ENCODE data around the gene CLASP1.

Gene CLASP1

DNA sequence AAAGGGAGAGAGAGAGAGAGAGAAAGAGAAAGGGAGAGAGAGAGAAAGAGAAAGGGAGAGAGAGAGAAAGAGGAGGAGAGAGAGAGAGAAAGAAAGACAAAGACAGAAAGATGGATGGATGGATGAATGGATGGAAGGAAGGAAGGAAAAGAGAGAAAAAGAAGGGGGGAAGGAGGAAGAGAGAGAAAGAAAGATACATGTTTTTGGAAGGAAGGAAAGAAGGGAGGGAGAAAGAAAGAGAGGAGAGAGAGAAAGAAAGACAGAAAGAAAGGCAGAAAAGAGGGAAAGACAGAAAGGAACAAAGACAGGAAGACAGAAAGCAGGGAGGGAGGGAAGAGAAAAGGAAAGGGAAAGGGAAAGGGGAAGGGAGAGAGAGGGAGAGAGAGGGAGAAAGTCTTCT is 67.0 kb downstream of the CLASP1 start:
- H3K9ac ChIP-seq (ENCODE audit: low read length), result no peak overlapping the region
- H4K20me1 ChIP-seq (ENCODE audit: insufficient read depth, low read length), result no peaks in the 10 kb centered on the region
- no peak for TF ChIP-seq EZH2 (IDR thresholded peaks at IDR 0.05; ENCODE audit: borderline replicate concordance, low read length)
- TF ChIP-seq, protein P1, sequence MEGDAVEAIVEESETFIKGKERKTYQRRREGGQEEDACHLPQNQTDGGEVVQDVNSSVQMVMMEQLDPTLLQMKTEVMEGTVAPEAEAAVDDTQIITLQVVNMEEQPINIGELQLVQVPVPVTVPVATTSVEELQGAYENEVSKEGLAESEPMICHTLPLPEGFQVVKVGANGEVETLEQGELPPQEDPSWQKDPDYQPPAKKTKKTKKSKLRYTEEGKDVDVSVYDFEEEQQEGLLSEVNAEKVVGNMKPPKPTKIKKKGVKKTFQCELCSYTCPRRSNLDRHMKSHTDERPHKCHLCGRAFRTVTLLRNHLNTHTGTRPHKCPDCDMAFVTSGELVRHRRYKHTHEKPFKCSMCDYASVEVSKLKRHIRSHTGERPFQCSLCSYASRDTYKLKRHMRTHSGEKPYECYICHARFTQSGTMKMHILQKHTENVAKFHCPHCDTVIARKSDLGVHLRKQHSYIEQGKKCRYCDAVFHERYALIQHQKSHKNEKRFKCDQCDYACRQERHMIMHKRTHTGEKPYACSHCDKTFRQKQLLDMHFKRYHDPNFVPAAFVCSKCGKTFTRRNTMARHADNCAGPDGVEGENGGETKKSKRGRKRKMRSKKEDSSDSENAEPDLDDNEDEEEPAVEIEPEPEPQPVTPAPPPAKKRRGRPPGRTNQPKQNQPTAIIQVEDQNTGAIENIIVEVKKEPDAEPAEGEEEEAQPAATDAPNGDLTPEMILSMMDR (IDR thresholded peaks at IDR 0.05; ENCODE audit: low read length), result no peak
- no peaks in the 10 kb centered on the region for H3K9me3 ChIP-seq (ENCODE audit: low read length)
- peaks cover 5% of the 10 kb centered on the region for H3K36me3 ChIP-seq (ENCODE audit: insufficient read depth, low read length)
- H3K4me2 ChIP-seq (ENCODE audit: low read length), result no peak overlapping the region
- H3K79me2 ChIP-seq (ENCODE audit: insufficient read depth, low read length), result peaks cover 17% of the 10 kb centered on the region
- no peaks in the 10 kb centered on the region for H3K9me2 ChIP-seq (ENCODE audit: low read depth, low read length)
- no peak overlapping the region for H3K4me3 ChIP-seq (ENCODE audit: low read depth, low read length, poor library complexity, severe bottlenecking)
- no peaks in the 10 kb centered on the region for H3F3A ChIP-seq (ENCODE audit: insufficient read depth, low read length)
- H3K27me3 ChIP-seq (ENCODE audit: insufficient read depth, low read length), result no peaks in the 10 kb centered on the region
- no peak overlapping the region for H2AFZ ChIP-seq (ENCODE audit: low read length)
- H3K4me1 ChIP-seq (ENCODE audit: insufficient read depth, low read length, severe bottlenecking), result peaks cover 8% of the 10 kb centered on the region
- no peak overlapping the region for H3K27ac ChIP-seq (ENCODE audit: low read depth, low read length, poor library complexity, severe bottlenecking)

DNA sequence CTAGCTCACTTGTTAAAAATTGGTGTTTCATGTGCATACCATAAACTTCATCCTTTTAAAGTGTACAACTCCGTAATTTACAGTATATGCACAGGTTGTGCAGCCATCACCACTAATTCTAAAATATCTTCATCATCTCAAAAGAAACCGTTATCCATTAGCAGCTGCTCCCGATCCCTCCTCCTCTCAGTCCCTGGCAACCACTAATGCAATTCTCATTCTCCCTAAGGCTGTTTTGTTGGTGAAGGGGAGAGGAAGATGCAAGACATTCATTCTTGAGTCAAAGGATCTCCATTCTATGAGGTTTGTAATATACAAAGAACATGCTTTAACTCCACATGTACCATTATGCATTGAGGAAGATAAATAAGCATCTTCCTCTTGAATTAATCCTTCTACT is 70.0 kb downstream of the CLASP1 start:
- Histone ChIP-seq H3K9me2 (ENCODE audit: low read depth, low read length) (no peaks in the 10 kb centered on the region), H3K79me2 (ENCODE audit: insufficient read depth, low read length) (peaks cover 31% of the 10 kb centered on the region), H3K4me1 (ENCODE audit: insufficient read depth, low read length, severe bottlenecking) (peaks cover 9% of the 10 kb centered on the region), H4K20me1 (ENCODE audit: insufficient read depth, low read length) (no peaks in the 10 kb centered on the region), H2AFZ (ENCODE audit: low read length) (no peak overlapping the region), H3K27me3 (ENCODE audit: insufficient read depth, low read length) (no peaks in the 10 kb centered on the region), H3K27ac (ENCODE audit: low read depth, low read length, poor library complexity, severe bottlenecking) (no peak overlapping the region), H3K4me3 (ENCODE audit: low read depth, low read length, poor library complexity, severe bottlenecking) (no peak overlapping the region), H3K9ac (ENCODE audit: low read length) (no peak overlapping the region), H3K4me2 (ENCODE audit: low read length) (no peak overlapping the region), H3K9me3 (ENCODE audit: low read length) (no peaks in the 10 kb centered on the region), H3F3A (ENCODE audit: insufficient read depth, low read length) (no peaks in the 10 kb centered on the region), H3K36me3 (ENCODE audit: insufficient read depth, low read length) (peaks cover 5% of the 10 kb centered on the region)
- TF ChIP-seq, protein P1 (IDR thresholded peaks at IDR 0.05; ENCODE audit: low read length), result no peak
- no peak for TF ChIP-seq EZH2 (IDR thresholded peaks at IDR 0.05; ENCODE audit: borderline replicate concordance, low read length)

DNA sequence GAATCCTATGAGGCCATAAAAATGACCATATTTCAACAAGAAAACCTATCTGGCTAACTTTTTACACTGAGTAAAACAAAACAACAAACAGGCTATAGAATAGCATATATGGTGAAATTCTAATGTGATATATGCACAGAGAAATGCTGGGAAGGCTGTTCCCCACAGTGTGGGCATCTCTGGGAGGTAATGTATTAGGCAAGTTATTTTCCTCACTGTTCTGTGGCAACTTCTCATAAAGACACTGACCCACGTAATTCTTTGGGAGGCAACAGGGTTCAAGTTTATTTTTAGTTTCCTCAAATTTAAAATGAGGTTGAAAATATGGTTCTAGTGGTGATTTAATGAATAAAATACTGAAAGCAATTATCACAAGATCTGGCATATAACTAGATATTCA is 71.9 kb downstream of the CLASP1 start:
- Histone ChIP-seq H3K79me2 (ENCODE audit: insufficient read depth, low read length) (peaks cover 38% of the 10 kb centered on the region), H3K4me3 (ENCODE audit: low read depth, low read length, poor library complexity, severe bottlenecking) (no peak overlapping the region), H3K36me3 (ENCODE audit: insufficient read depth, low read length) (no peaks in the 10 kb centered on the region; the same call in 1 of the 2 replicates), H3K4me1 (ENCODE audit: insufficient read depth, low read length, severe bottlenecking) (peaks cover 9% of the 10 kb centered on the region), H3K4me2 (ENCODE audit: low read length) (no peak overlapping the region), H3K9me3 (ENCODE audit: low read length) (no peaks in the 10 kb centered on the region), H3F3A (ENCODE audit: insufficient read depth, low read length) (no peaks in the 10 kb centered on the region), H3K27me3 (ENCODE audit: insufficient read depth, low read length) (no peaks in the 10 kb centered on the region), H2AFZ (ENCODE audit: low read length) (no peak overlapping the region), H3K9me2 (ENCODE audit: low read depth, low read length) (no peaks in the 10 kb centered on the region), H4K20me1 (ENCODE audit: insufficient read depth, low read length) (no peaks in the 10 kb centered on the region), H3K9ac (ENCODE audit: low read length) (no peak overlapping the region), H3K27ac (ENCODE audit: low read depth, low read length, poor library complexity, severe bottlenecking) (no peak overlapping the region)
- TF ChIP-seq EZH2 (IDR thresholded peaks at IDR 0.05; ENCODE audit: borderline replicate concordance, low read length), result no peak
- TF ChIP-seq, protein P1 (IDR thresholded peaks at IDR 0.05; ENCODE audit: low read length), result no peak

All from OCI-LY1 (cell line).